H1 (cell line): ENCODE results near the gene KIAA1755. TPM values are rescaled to one million over a fixed set of nuclear protein-coding genes. Genes with fewer than 3 reads are reported as not detected.

Experiments
- SIX5 ChIP-seq: IDR thresholded peaks from 2 replicates; pipeline ENCODE4 v1.6.1; 2011; ENCODE audit warnings: mild to moderate bottlenecking, low read depth, low read length
- polyA plus RNA-seq, 7 experiments: library from polyadenylated mRNA; depleted of rRNA in 3 of 7; stranded (reverse) in 5 of 7; unstranded in 2 of 7; fragments of >200 nt in 5 of 7; fragments of 200-250 nt in 2 of 7; gene quantifications; 1 replicate in 5 of 7; 2 replicates in 1 of 7; 4 replicates in 1 of 7; pipeline versions ENCODE4 v1.2.1 to v1.2.3, GENCODE V29; 2011 to 2013; ENCODE audit warnings: missing spikeins in 2 of 7, mixed read lengths in 2 of 7
- total RNA-seq: library from RNA; stranded (reverse); fragmentation: NEBNext Ultra II Directional; extraction: Animal tissue kit (Norgen Biotek cat#: 25700); gene quantifications from 2 replicates; pipeline ENCODE4 v1.2.1, GENCODE V29; 2021

KIAA1755 gene
- total and polyA plus RNA-seq, 2 of the 8 experiments (the other 6 are each of a cell fraction or from before 2014, with no cell fraction given) = 0.23 TPM; not detected in 1

DNA sequence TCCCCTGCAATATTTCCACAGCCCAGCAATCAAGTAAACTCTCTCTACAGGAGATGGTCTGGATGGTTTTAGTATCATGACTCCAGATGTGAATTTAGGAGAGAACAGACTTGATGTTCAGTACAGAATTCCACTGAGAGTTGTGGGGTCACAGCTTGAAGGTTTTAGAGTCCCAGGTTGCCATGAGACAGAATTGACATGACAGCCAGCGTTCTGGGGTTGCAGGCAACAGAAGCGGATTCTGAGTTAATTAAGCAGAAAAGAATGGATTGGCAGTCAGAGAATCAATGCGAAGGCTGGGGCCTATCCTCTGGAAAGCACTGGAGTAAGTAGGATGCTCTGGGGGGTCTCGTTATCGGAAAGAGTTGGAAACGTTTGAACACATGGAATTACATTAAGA lies 2.4 kb upstream of the KIAA1755 start (continued):
- TF ChIP-seq SIX5 = no peak
